Mononuclear cell (primary cell): Measurements from ENCODE around the gene TMEM38A. TPM values are rescaled to one million over a fixed set of nuclear protein-coding genes. Genes with fewer than 3 reads are reported as not detected.
"Not testable (repeated sequence)": the region's sequence is repeated elsewhere in the genome, so short reads cannot be mapped to it uniquely, and the experiment has no call there.

Experiments used
- H3K27me3 ChIP-seq: 2 replicates; pipeline ENCODE4 v1.6.0; 2011; ENCODE audit warnings: low read length, control low read depth; ENCODE audit not compliant: insufficient read depth
- H3K4me1 ChIP-seq: 2 replicates; pipeline ENCODE4 v1.5.1; 2011; ENCODE audit warnings: mild to moderate bottlenecking, low read length, control low read depth; ENCODE audit not compliant: insufficient read depth
- H3K4me3 ChIP-seq: 2 replicates; pipeline ENCODE4 v1.5.1; 2011; ENCODE audit warnings: mild to moderate bottlenecking, low read length, moderate library complexity
- H3K9me3 ChIP-seq: 2 replicates; pipeline ENCODE4 v1.5.1; 2011; ENCODE audit warnings: low read depth, mild to moderate bottlenecking, control low read depth, low read length
- total RNA-seq: library from RNA; depleted of rRNA; stranded (reverse); fragments of >200 nt; gene quantifications from one replicate; pipeline ENCODE4 v1.2.3, GENCODE V29; 2012

TMEM38A gene
- total RNA-seq, 1 donor = 2.7 TPM

DNA sequence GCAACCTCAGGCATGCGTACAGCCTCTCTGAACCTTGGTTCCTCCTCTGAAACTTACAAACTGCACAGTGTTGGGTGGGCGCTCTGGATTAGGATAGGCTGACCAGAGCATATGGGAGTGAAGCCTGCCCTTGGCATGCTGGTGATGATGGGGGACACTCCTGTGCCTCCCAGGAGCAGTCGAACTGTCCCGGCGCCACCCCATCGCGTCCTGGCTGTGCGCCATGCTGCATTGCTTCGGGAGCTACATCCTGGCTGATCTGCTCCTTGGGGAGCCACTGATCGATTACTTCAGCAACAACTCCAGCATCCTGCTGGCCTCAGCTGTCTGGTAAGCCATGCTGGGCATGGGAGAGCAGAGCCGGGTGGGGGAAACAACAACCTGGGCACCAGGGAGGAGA lies 18.9 kb downstream of the TMEM38A start:
- H3K4me1 ChIP-seq = peaks cover 34% of the 10 kb centered on the region
- no peaks in the 10 kb centered on the region for H3K9me3 ChIP-seq
- no peaks in the 10 kb centered on the region for H3K27me3 ChIP-seq
- H3K4me3 ChIP-seq = no peak overlapping the region

DNA sequence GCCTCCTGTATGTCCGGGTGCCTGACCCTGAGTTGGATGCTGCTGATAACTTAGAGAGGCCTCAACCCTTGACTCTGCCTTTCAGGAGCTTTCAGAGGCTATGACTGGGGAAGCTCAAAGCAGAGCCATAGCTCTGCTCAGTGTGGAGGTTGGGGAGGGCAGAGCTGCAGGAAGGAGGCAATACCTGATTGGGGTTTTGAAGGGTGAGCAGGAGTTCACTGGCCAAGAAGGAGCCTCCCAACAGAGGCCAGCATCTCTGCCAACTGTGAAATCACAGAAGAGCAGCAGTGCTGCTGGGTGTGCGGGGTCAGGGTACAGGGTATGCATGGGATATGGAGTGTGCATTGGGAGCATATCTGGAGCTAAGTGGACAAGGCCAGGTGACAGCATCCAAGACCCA lies 21.6 kb downstream of the TMEM38A start:
- Histone ChIP-seq H3K9me3 (no peaks in the 10 kb centered on the region), H3K27me3 (no peaks in the 10 kb centered on the region), H3K4me1 (peaks cover 8% of the 10 kb centered on the region), H3K4me3 (no peak overlapping the region)

DNA sequence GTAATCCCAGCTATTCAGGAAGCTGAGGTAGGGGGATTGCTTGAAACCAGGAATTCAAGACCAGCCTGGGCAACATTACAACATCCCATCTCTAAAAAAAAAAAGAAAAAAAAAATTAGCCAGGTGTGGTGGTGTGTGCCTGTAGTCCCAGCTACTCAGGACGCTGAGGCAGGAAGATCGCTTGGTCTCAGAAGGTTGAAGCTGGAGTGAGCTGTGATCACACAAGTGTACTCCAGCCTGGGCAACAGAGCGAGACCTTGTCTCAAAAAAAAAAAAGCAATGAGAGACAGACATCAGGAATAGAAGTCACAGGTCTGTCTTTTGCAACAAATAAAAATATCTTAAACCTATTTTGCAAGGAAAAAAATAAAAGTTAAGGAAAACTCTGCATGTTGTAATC lies 23.3 kb downstream of the TMEM38A start:
- H3K27me3 ChIP-seq = no peaks in the 10 kb centered on the region
- no peak overlapping the region for H3K4me3 ChIP-seq
- no peaks in the 10 kb centered on the region for H3K4me1 ChIP-seq
- H3K9me3 ChIP-seq = no peaks in the 10 kb centered on the region

DNA sequence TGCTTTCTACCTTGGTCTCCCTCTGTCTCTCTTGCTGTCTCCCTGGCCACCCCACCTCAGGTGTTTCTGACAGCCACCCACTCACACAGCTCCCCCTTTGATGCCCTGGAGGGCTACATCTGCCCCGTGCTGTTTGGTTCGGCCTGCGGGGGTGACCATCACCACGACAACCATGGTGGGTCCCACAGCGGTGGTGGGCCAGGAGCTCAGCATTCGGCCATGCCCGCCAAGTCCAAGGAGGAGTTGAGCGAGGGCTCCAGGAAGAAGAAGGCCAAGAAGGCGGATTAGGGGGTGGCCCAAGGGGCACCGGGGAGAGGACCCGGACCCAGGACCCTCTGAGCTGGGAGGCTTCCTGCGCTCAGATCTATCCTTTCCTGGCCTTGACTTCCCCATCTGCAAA lies 27.1 kb downstream of the TMEM38A start:
- H3K9me3 ChIP-seq = no peaks in the 10 kb centered on the region
- no peak overlapping the region for H3K4me3 ChIP-seq
- H3K27me3 ChIP-seq = no peaks in the 10 kb centered on the region
- H3K4me1 ChIP-seq = no peaks in the 10 kb centered on the region

- Histone ChIP-seq H3K4me3 (no peak overlapping the region), H3K9me3 (no peaks in the 10 kb centered on the region), H3K4me1 (no peaks in the 10 kb centered on the region), H3K27me3 (no peaks in the 10 kb centered on the region)
Observed at GRCh38 chr19:16698914-16699313, 38.0 kb downstream of the TMEM38A start.

DNA sequence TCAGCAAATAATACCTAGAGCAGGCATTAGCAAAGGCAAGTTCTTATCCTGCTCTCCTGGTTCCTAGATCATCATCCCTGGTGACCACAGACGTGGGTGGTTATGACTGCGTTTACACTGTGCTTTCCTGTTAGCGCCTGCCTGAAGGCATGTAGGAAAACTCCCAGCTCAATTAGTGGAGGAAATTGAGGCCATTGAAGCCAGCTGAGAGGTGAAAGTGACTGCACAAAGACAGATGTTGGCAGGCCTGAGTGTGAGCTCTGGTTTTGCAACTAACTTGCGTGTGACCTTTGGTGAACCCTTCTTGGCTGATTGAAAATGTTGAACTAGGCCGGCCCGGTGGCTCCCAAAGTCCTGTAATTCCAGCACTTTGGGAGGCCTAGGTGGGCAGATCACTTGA lies 41.2 kb downstream of the TMEM38A start:
- Histone ChIP-seq H3K27me3 (no peaks in the 10 kb centered on the region), H3K4me1 (no peaks in the 10 kb centered on the region), H3K9me3 (no peaks in the 10 kb centered on the region), H3K4me3 (no peak overlapping the region)

DNA sequence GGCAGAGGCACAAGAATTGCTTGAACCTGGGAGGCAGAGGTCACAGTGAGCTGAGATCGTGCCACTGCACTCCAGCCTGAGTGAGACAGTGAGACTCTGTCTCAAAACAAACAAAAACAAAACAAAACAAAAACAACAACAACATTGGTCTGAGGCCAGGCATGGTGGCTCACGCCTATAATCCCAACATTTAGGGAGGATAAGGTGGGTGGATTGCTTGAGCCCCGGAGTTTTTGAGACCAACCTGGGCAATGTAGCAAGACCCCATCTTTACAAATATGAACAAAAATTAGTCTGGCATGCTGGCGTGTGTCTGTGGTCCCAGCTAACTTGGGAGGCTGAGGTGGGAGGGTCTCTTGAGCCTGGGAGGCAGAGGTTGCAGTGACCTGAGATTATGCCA lies 42.7 kb downstream of the TMEM38A start:
- Histone ChIP-seq H3K9me3 (no peaks in the 10 kb centered on the region), H3K4me1 (no peaks in the 10 kb centered on the region), H3K4me3 (no peak overlapping the region), H3K27me3 (no peaks in the 10 kb centered on the region)

GRCh38 chr19:16710870-16711269 lies 49.9 kb downstream of the TMEM38A start:
- H3K27me3 ChIP-seq, H3K4me1 ChIP-seq, H3K4me3 ChIP-seq, H3K9me3 ChIP-seq: not testable (repeated sequence)

- not testable (repeated sequence) for H3K4me1 ChIP-seq, H3K9me3 ChIP-seq, H3K27me3 ChIP-seq, H3K4me3 ChIP-seq
Observed at GRCh38 chr19:16712295-16712694, 51.4 kb downstream of the TMEM38A start.

GRCh38 chr19:16714702-16715287 lies 53.9 kb downstream of the TMEM38A start:
- H3K27me3 ChIP-seq = no peaks in the 10 kb centered on the region
- no peaks in the 10 kb centered on the region for H3K9me3 ChIP-seq
- H3K4me3 ChIP-seq = no peak overlapping the region
- peaks cover 12% of the 10 kb centered on the region for H3K4me1 ChIP-seq

- Histone ChIP-seq H3K27me3 (no peaks in the 10 kb centered on the region), H3K9me3 (no peaks in the 10 kb centered on the region), H3K4me3 (no peak overlapping the region), H3K4me1 (peaks cover 16% of the 10 kb centered on the region)
Observed at GRCh38 chr19:16715611-16716010, 54.7 kb downstream of the TMEM38A start.

- Histone ChIP-seq H3K9me3 (no peaks in the 10 kb centered on the region), H3K4me1 (peaks cover 11% of the 10 kb centered on the region), H3K27me3 (no peaks in the 10 kb centered on the region), H3K4me3 (no peak overlapping the region)
Observed at GRCh38 chr19:16721051-16721450, 60.1 kb downstream of the TMEM38A start.

GRCh38 chr19:16722591-16722990 lies 61.7 kb downstream of the TMEM38A start:
- Histone ChIP-seq H3K27me3 (no peaks in the 10 kb centered on the region), H3K9me3 (no peaks in the 10 kb centered on the region), H3K4me3 (no peak overlapping the region), H3K4me1 (peaks cover 11% of the 10 kb centered on the region)

- H3K4me1 ChIP-seq = no peaks in the 10 kb centered on the region
- H3K9me3 ChIP-seq = no peaks in the 10 kb centered on the region
Observed at GRCh38 chr19:16726916-16727315, 66.0 kb downstream of the TMEM38A start.

GRCh38 chr19:16735650-16736266 lies 74.8 kb downstream of the TMEM38A start:
- H3K4me1 ChIP-seq, H3K27me3 ChIP-seq, H3K9me3 ChIP-seq, H3K4me3 ChIP-seq: not testable (repeated sequence)

More at GRCh38 chr19:16726916-16727315, 66.0 kb downstream of the TMEM38A start:
- Histone ChIP-seq H3K27me3 (no peaks in the 10 kb centered on the region), H3K4me3 (no peak overlapping the region)

DNA sequence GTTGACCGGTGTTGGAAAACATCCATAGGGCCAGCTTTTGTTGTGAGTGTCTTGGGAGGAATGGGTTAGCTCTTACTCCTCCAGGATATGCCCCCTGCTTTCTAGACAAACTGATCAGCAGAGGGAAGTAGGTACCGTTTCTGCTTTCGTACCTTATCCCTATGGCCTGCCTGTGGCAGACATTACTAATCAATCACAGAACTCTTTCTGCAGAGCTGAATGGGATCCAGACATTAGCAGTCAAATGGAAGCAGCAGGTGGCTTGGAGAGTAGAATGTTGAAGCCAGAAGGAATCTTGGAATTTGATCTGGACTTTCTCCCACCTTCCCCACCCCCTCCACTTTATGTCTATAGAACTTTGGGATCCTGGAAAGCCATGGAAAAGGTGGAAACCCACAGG lies 75.8 kb downstream of the TMEM38A start:
- no peak overlapping the region for H3K4me3 ChIP-seq
- no peaks in the 10 kb centered on the region for H3K27me3 ChIP-seq
- no peaks in the 10 kb centered on the region for H3K4me1 ChIP-seq
- no peaks in the 10 kb centered on the region for H3K9me3 ChIP-seq
